Mononuclear cell (primary cell): ENCODE measurements around the gene TUBGCP5. TPM values are rescaled to one million over a fixed set of nuclear protein-coding genes. Genes with fewer than 3 reads are reported as not detected.
"Not testable (repeated sequence)": the region's sequence is repeated elsewhere in the genome, so short reads cannot be mapped to it uniquely, and the experiment has no call there.

Experiments used
- H3K27me3 ChIP-seq: 2 replicates; pipeline ENCODE4 v1.6.0; 2011; ENCODE audit warnings: low read length, control low read depth; ENCODE audit not compliant: insufficient read depth
- H3K4me1 ChIP-seq: 2 replicates; pipeline ENCODE4 v1.5.1; 2011; ENCODE audit warnings: mild to moderate bottlenecking, low read length, control low read depth; ENCODE audit not compliant: insufficient read depth
- H3K4me3 ChIP-seq: 2 replicates; pipeline ENCODE4 v1.5.1; 2011; ENCODE audit warnings: mild to moderate bottlenecking, low read length, moderate library complexity
- H3K9me3 ChIP-seq: 2 replicates; pipeline ENCODE4 v1.5.1; 2011; ENCODE audit warnings: low read depth, mild to moderate bottlenecking, control low read depth, low read length
- total RNA-seq: library from RNA; depleted of rRNA; stranded (reverse); fragments of >200 nt; gene quantifications from one replicate; pipeline ENCODE4 v1.2.3, GENCODE V29; 2012

TUBGCP5 gene
- total RNA-seq, 1 donor = 37.5 TPM

- H3K9me3 ChIP-seq, H3K27me3 ChIP-seq, H3K4me3 ChIP-seq, H3K4me1 ChIP-seq: not testable (repeated sequence)
Measured at GRCh38 chr15:23012616-23013015, 26.8 kb downstream of the TUBGCP5 start.

DNA sequence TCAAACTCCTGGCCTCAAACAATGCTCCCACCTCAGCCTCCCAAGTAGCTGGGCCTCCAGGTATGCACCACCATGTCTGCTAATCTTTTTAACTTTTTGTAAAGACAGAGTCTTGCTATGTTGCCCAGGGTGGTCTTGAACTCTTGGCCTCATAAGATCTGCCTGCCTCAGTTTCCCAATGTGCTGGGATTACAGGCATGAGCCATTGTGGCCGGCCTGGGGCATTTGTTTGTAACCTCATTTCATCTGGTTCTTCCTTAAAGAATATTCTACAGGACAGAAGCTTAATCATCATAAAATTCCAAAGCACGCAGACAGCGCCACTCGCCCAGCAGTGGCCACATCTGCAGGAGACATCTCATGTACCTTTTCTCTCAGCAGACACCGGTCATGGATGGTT, 35.6 kb downstream of the TUBGCP5 start:
- H3K4me1 ChIP-seq = no peaks in the 10 kb centered on the region
- H3K4me3 ChIP-seq = no peak overlapping the region
- H3K9me3 ChIP-seq = no peaks in the 10 kb centered on the region
- no peaks in the 10 kb centered on the region for H3K27me3 ChIP-seq

GRCh38 chr15:23002920-23003319, 36.4 kb downstream of the TUBGCP5 start:
- H3K4me1 ChIP-seq = no peaks in the 10 kb centered on the region

GRCh38 chr15:22995795-22996194, 43.6 kb downstream of the TUBGCP5 start:
- Histone ChIP-seq H3K4me3 (no peak overlapping the region), H3K4me1 (no peaks in the 10 kb centered on the region), H3K27me3 (no peaks in the 10 kb centered on the region), H3K9me3 (no peaks in the 10 kb centered on the region)

More at GRCh38 chr15:23002920-23003319, 36.4 kb downstream of the TUBGCP5 start:
- H3K4me3 ChIP-seq = no peak overlapping the region
- H3K27me3 ChIP-seq = no peaks in the 10 kb centered on the region
- H3K9me3 ChIP-seq = no peaks in the 10 kb centered on the region

DNA sequence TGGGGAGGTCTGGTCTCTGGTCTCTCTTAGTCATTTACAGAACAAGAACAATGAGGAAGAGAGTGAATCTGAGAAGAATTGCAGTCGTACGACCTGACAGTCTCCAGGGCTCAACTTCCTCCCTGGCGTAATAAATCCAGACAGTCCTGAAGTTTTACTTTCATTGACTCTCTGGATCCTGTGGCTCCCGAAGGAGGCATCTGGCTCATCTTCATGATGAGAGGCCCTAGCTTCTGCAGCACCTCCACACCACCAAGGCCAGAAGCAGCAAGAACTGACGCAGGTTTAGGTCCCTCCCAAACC, 47.4 kb downstream of the TUBGCP5 start:
- H3K27me3 ChIP-seq = no peaks in the 10 kb centered on the region
- no peak overlapping the region for H3K4me3 ChIP-seq
- H3K4me1 ChIP-seq = no peaks in the 10 kb centered on the region
- H3K9me3 ChIP-seq = no peaks in the 10 kb centered on the region

DNA sequence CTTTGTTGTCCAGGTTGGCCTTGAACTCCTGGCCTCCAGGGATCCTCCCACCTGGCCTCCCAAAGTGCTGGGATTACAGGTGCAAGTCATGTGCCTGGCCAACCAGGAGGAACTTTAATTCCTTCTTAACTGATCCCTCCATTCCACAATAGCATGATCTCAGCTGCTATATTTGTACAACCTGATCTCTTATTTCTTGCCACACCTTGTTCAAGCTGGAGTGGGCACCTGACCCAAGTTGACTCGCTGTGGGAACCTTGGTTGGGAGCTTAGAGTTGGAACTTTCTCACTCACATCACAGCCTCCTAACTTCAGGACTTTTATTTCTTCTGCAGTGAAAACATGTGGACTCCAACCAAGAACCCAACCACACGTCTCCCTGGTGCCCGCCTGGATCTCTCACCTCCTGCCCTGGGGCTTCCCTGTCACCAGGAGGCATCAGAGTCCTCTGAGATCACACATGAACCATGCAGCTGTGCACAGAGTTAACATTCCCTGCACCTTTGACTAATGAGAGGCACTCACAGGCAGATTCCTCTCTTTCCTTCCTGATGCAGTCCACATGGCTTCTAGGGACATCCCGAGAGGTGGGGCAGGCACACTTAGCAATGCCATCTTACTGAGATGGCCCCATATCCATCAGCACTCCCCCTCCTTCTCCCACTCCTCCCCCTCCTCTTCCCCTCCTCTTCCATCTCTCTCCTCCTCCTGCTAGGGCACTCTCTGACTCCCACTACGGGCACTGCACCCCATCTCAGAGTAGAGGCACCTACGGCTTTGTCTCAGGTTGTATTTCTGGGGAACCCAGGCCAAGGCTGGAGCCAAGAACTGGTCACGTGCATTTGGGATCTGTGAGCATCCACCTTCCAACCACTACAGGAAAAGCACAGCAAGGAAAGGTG, 49.5 kb downstream of the TUBGCP5 start:
- Histone ChIP-seq H3K4me3 (no peak overlapping the region), H3K27me3 (no peaks in the 10 kb centered on the region), H3K9me3 (no peaks in the 10 kb centered on the region), H3K4me1 (no peaks in the 10 kb centered on the region)

DNA sequence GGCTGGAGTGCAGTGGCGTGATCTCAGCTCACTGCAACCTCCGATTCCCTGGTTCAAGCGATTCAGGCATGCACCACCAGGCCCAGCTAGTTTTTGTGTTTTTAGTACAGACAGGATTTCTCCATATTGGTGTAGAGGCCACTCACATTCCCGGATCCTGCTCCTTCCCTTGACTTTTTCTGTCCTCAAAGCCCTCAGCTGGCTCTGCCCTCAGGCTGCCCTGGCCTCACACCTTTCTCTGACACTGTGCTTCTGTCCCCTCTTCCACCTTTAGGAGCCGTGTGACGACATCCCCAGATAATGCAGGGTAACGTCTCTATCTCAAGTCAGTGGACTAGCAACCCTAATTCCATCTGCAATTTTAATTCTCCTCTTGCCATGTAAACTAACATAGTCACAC, 50.6 kb downstream of the TUBGCP5 start:
- Histone ChIP-seq H3K27me3 (no peaks in the 10 kb centered on the region), H3K4me1 (no peaks in the 10 kb centered on the region), H3K9me3 (no peaks in the 10 kb centered on the region), H3K4me3 (no peak overlapping the region)

- not testable (repeated sequence) for H3K4me3 ChIP-seq, H3K9me3 ChIP-seq
- Histone ChIP-seq H3K27me3 (peaks cover 13% of the 10 kb centered on the region), H3K4me1 (peaks cover 19% of the 10 kb centered on the region)
Measured at GRCh38 chr15:22981931-22982330, 57.4 kb downstream of the TUBGCP5 start.

- Histone ChIP-seq H3K9me3 (no peaks in the 10 kb centered on the region), H3K27me3 (peaks cover 13% of the 10 kb centered on the region), H3K4me1 (peaks cover 19% of the 10 kb centered on the region), H3K4me3 (peak overlapping the region; percentile 52)
Measured at GRCh38 chr15:22981051-22981840, 58.1 kb downstream of the TUBGCP5 start.

DNA sequence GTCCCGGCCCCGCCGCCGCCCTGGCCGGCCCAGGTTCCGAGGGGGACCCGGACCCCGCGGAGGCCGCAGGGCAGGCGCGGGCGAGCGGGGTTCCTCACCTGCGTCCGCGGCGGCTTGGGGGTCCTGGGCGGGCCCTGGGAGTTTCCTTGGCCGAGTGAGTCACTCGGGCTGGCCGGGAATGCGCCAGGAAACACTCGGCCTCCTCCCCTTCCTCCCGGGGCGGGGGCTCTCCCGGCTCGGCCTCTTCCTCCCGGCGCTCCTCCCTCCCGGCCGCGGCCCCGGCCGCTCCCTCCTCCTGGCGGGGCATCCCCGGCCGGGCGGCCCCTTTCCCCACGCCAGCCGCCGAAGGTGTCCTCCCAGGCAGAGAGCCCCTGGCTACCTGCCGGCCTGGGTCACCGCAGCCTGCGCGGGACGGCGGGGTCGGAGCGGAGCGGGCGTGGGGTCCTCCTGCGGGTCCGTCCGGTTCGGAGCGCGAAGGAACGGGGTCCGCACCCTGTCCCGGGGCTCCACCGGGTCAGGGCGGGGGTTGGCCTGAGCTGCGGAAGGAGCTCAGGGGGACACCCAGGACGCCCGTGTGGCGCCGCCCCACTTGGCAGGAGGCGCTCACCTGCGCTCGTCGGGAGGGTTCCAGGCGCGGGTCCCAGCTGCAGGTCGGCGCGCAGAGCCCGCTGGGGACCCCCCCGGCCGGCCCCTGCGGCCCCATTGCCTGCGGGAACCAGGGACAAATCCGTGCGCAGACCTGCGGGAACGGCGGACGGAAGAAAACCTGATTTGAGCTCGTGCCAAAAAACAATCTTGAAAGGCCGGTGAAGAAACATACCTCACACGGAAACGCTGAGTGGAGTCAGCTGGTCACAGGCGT, 58.9 kb downstream of the TUBGCP5 start, which contains the start of gene CYFIP1:
TSS of gene CYFIP1 (minus strand) at position 180 of the 862 bp plus-strand sequence. CDS start 33,083 bp downstream, outside the sequence.
- Histone ChIP-seq H3K4me1 (peaks cover 22% of the 10 kb centered on the region), H3K4me3 (peak within 1 kb of the TSS; percentile 52), H3K9me3 (no peaks in the 10 kb centered on the region), H3K27me3 (peaks cover 13% of the 10 kb centered on the region)

GRCh38 chr15:22979238-22980188, 59.9 kb downstream of the TUBGCP5 start:
- Histone ChIP-seq H3K4me3 (peak overlapping the region; percentile 52), H3K4me1 (peaks cover 31% of the 10 kb centered on the region), H3K9me3 (no peaks in the 10 kb centered on the region), H3K27me3 (peaks cover 13% of the 10 kb centered on the region)

GRCh38 chr15:22978691-22979237, 60.6 kb downstream of the TUBGCP5 start:
- no peaks in the 10 kb centered on the region for H3K9me3 ChIP-seq
- H3K27me3 ChIP-seq = peaks cover 13% of the 10 kb centered on the region
- peak overlapping the region; percentile 52 for H3K4me3 ChIP-seq
- peaks cover 38% of the 10 kb centered on the region for H3K4me1 ChIP-seq

- Histone ChIP-seq H3K4me1 (peaks cover 41% of the 10 kb centered on the region), H3K4me3 (no peak overlapping the region), H3K9me3 (no peaks in the 10 kb centered on the region), H3K27me3 (peaks cover 6% of the 10 kb centered on the region)
Measured at GRCh38 chr15:22974745-22975144, 64.6 kb downstream of the TUBGCP5 start.

DNA sequence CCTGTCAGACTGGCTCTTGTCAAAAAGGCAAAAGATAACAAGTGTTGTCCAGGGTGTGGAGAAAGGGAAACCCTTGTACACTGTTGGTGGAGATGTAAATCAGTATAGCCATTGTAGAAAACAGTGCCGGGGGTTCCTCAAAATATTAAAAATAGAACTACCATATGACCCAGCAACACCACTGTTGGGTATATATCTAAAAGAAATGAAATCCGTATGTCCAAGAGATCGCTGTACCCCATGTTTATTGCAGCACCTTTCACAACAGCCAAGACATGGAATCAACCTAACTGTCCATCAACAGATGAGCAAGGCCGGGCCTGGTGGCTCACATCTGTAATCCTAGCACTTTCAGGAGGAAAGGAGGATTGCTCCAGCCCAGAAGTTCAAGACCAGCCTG, 65.4 kb downstream of the TUBGCP5 start:
- Histone ChIP-seq H3K9me3 (no peaks in the 10 kb centered on the region), H3K27me3 (peaks cover 5% of the 10 kb centered on the region), H3K4me1 (peaks cover 34% of the 10 kb centered on the region), H3K4me3 (no peak overlapping the region)
